ENCODE results near the gene CLEC9A.

The CLEC9A gene

DNA sequence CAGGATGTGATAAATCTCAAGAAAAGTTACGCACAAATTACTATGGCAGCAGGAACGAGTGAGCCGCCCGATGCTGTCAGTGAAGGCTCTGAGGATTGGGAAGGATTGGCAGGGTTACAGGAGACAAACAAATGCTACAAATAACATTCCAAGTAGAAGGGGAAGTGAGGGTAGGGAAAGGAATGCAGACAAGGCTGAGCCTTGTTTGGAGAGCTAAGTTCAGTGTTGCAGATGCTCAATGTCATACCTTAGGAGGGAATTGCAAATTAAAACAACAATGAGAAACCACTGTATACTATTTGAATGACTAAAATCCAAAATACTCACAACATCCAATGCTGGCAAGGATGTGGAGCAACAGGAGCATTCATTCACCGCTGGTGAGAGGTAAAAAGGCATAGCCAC is 1.3 kb downstream of the CLEC9A start:
- TF ChIP-seq, protein P1, sequence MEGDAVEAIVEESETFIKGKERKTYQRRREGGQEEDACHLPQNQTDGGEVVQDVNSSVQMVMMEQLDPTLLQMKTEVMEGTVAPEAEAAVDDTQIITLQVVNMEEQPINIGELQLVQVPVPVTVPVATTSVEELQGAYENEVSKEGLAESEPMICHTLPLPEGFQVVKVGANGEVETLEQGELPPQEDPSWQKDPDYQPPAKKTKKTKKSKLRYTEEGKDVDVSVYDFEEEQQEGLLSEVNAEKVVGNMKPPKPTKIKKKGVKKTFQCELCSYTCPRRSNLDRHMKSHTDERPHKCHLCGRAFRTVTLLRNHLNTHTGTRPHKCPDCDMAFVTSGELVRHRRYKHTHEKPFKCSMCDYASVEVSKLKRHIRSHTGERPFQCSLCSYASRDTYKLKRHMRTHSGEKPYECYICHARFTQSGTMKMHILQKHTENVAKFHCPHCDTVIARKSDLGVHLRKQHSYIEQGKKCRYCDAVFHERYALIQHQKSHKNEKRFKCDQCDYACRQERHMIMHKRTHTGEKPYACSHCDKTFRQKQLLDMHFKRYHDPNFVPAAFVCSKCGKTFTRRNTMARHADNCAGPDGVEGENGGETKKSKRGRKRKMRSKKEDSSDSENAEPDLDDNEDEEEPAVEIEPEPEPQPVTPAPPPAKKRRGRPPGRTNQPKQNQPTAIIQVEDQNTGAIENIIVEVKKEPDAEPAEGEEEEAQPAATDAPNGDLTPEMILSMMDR (IDR thresholded peaks at IDR 0.05; ENCODE audit: low read depth, low read length), result no peak
- DNase-seq (ENCODE audit: extremely low read depth, low read depth), result peak; percentile 5

DNA sequence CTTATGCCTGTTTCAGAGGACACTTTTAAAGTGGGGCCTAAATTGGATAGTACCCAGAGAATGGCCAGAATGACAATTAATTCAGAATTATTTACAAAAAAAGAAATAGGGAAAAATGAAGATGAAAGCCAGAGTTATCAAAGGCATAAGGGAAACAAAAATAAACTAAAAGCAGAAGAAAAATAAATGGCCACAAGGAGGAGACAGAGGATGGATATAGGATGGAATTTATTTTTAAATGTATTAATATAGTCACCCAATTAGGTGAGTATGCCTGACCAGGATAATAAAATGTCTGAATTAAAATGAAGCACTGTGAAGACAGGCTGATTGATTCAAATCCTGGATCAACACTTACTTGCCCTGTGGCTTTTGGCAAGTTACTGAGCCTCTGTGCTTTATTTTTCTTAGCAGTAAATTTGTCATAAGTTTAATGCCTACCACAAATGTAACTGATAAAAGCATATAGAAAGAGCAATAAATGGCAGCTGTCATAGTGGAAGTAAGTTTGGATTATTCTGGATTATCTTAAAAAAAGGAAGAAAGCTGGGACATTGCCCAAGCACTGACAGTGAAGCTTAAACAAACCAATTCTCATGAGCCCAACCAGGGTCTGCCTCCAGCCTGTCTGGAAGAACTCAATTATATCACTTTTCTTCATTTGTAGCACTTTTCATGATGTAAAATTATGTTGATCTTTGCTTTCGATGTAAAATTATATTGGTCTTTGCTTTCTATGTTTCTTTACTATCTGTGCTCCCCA is 3.5 kb downstream of the CLEC9A start:
- TF ChIP-seq, protein P1 (IDR thresholded peaks at IDR 0.05; ENCODE audit: low read depth, low read length), result peak; percentile 34
- DNase-seq (ENCODE audit: extremely low read depth, low read depth), result no peak

DNA sequence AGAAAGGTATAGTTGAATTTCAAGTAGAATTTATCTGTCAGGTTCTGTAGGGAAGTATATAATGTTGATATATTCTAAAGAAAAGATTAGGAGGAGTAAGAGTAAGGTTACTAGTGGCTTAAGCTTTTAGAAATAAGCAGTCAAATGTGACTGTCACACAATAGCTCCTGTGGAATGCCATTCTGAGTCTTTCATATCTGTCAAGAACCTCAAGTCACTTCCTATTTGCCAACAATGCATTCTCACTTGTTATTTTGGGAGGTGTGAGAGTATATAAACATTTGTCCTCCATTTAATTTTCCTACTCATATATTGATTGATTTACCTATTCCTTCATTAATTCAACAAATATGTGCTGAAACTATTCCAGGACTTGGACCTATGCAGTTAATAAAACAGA is 11.7 kb downstream of the CLEC9A start:
- TF ChIP-seq, protein P1 (IDR thresholded peaks at IDR 0.05; ENCODE audit: low read depth, low read length), result no peak
- no peak for DNase-seq (ENCODE audit: extremely low read depth, low read depth)

DNA sequence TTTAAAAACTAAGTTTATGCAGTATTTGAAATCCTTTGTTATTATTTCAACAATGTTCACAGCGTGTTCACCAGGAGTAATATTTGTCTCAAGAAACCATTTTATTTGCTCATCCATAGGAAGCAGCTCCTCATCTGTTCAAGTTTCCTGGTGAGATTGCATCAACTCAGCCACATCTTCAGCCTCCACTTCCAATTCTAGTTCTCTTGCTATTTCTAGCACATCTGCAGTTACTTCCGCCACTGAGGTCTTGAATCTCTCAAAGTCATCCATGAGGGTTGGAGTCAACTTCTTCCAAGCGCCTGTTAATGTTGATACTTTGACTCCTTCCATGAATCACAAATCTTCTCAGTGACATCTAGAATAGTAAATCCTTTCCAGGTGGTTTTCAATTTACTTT is 18.0 kb downstream of the CLEC9A start:
- TF ChIP-seq, protein P1 (IDR thresholded peaks at IDR 0.05; ENCODE audit: low read depth, low read length), result no peak
- DNase-seq (ENCODE audit: extremely low read depth, low read depth), result no peak

DNA sequence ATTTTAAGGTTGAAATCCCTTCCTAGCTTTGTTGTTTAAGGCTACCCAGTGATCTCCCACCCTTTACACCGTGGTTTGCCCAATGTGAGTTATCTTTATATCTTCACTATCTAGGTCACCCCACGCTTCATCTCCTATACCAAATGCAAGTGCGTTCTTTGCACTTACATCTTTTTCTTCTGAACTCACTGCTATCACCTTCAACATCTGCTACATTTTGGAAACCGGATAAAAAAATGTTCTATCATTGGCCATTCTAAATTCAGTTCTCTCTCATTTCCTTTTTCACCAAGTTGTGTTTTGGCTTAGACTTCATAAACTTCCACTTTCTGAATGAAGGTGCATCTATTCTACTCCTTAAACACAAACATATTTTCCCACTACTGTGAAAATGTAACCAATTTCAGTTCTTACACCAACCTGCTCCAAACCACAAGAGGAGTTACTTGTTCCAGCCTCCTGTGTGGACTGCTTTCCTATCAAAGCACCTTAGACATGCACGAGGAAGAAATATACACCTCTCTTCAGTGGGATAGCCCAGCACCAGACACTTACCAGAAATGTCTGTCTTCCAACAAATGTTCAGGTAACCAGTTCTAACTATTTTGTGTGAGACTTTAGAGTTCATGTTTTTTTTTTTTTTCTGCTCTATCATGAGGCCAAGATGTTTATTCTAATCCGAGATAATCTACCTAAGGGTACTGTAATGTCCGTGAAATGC is 21.9 kb downstream of the CLEC9A start:
- DNase-seq (ENCODE audit: extremely low read depth, low read depth), result no peak
- TF ChIP-seq, protein P1 (IDR thresholded peaks at IDR 0.05; ENCODE audit: low read depth, low read length), result no peak

DNA sequence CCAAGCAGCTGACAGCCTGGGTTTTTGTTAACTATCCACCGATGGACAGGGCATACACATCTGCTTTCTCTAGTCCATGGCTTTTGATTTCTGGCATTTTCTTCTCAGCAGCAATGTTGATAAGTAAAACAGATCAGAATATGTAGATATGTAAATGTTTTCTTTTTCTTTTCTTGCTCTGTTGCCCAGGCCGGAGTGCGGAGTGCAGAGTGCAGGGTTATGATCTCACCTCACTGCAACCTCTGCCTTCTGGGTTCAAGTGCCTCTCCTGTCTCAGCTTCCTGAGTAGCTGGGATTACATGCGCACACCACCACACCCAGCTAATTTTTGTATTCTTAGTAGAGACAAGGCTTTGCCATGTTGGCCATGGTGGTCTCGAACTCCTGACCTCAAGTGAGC is 27.9 kb downstream of the CLEC9A start:
- DNase-seq (ENCODE audit: extremely low read depth, low read depth), result no peak
- TF ChIP-seq, protein P1 (IDR thresholded peaks at IDR 0.05; ENCODE audit: low read depth, low read length), result no peak

DNA sequence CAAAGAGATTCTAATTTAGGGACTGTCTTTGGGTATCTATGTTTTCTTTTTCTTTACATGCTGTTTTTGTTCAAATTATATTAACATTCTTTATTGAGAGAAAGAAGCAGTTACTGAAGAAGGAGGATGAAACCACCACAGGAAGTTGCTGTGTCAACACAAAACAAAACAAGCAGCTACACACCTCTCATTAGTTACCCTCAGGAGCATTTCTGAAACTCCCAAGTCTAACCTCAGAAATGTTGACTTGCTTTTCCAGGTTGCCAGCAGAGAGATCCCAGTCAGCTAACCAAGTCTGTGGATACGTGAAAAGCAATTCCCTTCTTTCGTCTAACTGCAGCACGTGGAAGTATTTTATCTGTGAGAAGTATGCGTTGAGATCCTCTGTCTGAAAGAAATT is 34.8 kb downstream of the CLEC9A start:
- TF ChIP-seq, protein P1 (IDR thresholded peaks at IDR 0.05; ENCODE audit: low read depth, low read length), result no peak
- DNase-seq (ENCODE audit: extremely low read depth, low read depth), result no peak

All from AG09319 (cell line).